DOHH2 (cell line): Measurements from ENCODE around the gene HOXC9.

Experiments
- EZH2phosphoT487 ChIP-seq: fragments of 200-600 bp; sonication (generic); IDR thresholded peaks from 2 replicates; pipeline ENCODE4 v1.6.1; 2017; ENCODE audit warnings: borderline replicate concordance, mild to moderate bottlenecking, antibody characterized with exemption, low read length, moderate library complexity, mixed read lengths
- TF ChIP-seq, protein P1 (sequence below): fragments of 200-600 bp; sonication (generic); IDR thresholded peaks from one replicate; pipeline ENCODE4 v1.5.1; 2014; ENCODE audit warnings: antibody characterized with exemption, mild to moderate bottlenecking, low read depth, low read length; ENCODE audit not compliant: poor library complexity, severe bottlenecking

DNA sequence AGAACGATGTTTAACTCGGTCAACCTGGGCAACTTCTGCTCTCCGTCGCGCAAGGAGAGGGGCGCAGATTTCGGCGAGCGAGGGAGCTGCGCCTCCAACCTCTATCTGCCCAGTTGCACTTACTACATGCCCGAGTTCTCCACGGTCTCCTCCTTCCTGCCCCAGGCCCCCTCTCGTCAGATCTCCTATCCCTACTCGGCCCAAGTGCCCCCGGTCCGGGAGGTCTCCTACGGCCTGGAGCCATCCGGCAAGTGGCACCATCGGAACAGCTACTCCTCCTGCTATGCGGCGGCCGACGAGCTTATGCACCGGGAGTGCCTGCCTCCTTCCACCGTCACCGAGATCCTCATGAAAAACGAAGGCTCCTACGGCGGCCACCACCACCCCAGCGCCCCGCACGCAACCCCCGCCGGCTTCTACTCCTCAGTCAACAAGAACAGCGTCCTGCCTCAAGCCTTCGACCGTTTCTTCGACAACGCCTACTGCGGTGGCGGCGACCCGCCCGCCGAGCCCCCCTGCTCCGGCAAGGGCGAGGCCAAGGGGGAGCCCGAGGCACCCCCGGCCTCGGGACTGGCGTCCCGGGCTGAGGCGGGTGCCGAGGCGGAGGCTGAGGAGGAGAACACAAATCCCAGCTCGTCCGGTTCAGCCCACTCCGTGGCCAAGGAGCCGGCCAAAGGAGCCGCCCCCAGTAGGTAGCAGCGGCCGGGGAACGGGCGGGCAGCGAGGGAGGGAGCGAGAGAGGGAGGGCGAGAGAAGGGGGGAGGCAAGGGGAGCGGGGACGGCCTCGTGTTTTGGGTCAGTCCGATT lies 26.5 kb upstream of the HOXC9 start:
- TF ChIP-seq, protein P1, sequence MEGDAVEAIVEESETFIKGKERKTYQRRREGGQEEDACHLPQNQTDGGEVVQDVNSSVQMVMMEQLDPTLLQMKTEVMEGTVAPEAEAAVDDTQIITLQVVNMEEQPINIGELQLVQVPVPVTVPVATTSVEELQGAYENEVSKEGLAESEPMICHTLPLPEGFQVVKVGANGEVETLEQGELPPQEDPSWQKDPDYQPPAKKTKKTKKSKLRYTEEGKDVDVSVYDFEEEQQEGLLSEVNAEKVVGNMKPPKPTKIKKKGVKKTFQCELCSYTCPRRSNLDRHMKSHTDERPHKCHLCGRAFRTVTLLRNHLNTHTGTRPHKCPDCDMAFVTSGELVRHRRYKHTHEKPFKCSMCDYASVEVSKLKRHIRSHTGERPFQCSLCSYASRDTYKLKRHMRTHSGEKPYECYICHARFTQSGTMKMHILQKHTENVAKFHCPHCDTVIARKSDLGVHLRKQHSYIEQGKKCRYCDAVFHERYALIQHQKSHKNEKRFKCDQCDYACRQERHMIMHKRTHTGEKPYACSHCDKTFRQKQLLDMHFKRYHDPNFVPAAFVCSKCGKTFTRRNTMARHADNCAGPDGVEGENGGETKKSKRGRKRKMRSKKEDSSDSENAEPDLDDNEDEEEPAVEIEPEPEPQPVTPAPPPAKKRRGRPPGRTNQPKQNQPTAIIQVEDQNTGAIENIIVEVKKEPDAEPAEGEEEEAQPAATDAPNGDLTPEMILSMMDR = no peak
- no peak for TF ChIP-seq EZH2phosphoT487
